Activated B cell treated with CpG ODN at 0.5 μM for 24 hours (primary cell): ENCODE data around the gene TPRN. TPM values are rescaled to one million over a fixed set of nuclear protein-coding genes. Genes with fewer than 3 reads are reported as not detected.

Experiments
- ATAC-seq: fragments of 200-7000 bp; cut with Tn5 transposase; one replicate; pipeline ENCODE4 v1.10.0; 2021; ENCODE audit warnings: low read depth, mild to moderate bottlenecking, moderate library complexity
- CTCF ChIA-PET: fragments of 350-600 bp; sonication (Branson Sonifier 250); formaldehyde crosslinking; loops from one replicate; lab custom pipeline; 2021; ENCODE audit warnings: antibody characterized with exemption; lab: Charles Lee
- POLR2A ChIA-PET: fragments of 350-600 bp; sonication (Branson Sonifier 250); formaldehyde crosslinking; loops from one replicate; lab custom pipeline; 2021; ENCODE audit warnings: antibody characterized with exemption; lab: Charles Lee
- DNase-seq: peaks from one replicate; pipeline ENCODE4 v3.0.0; 2022
- H3K27ac Mint-ChIP-seq: one replicate; pipeline ENCODE4 v1.8.0; 2020; ENCODE audit warnings: mixed read lengths
- H3K27me3 Mint-ChIP-seq: one replicate; pipeline ENCODE4 v1.8.0; 2021; ENCODE audit warnings: mixed read lengths
- H3K36me3 Mint-ChIP-seq: one replicate; pipeline ENCODE4 v1.8.0; 2021; ENCODE audit warnings: low read depth, mixed read lengths
- H3K4me1 Mint-ChIP-seq: one replicate; pipeline ENCODE4 v1.8.0; 2021; ENCODE audit warnings: mixed read lengths
- H3K4me3 Mint-ChIP-seq: one replicate; pipeline ENCODE4 v1.8.0; 2020; ENCODE audit warnings: mild to moderate bottlenecking, mixed read lengths
- H3K9me3 Mint-ChIP-seq: one replicate; pipeline ENCODE4 v1.8.0; 2020; ENCODE audit warnings: mixed read lengths
- intact Hi-C: fragments of 100-400 bp; cut with micrococcal nuclease; formaldehyde crosslinking; loops from one replicate; pipeline ENCODE4 v1.15.1; 2024
- total RNA-seq: library from RNA; stranded (reverse); gene quantifications from 2 replicates; pipeline ENCODE4 v1.2.3, GENCODE V29; 2022
- TF ChIP-seq, protein P1 (sequence below): fragments of 200-600 bp; IDR thresholded peaks from one replicate; pipeline ENCODE4 v1.8.0; 2022; ENCODE audit warnings: antibody characterized with exemption, mild to moderate bottlenecking

TPRN gene
- total RNA-seq, 1 donor from 2014 or later = 11.4 TPM

DNA sequence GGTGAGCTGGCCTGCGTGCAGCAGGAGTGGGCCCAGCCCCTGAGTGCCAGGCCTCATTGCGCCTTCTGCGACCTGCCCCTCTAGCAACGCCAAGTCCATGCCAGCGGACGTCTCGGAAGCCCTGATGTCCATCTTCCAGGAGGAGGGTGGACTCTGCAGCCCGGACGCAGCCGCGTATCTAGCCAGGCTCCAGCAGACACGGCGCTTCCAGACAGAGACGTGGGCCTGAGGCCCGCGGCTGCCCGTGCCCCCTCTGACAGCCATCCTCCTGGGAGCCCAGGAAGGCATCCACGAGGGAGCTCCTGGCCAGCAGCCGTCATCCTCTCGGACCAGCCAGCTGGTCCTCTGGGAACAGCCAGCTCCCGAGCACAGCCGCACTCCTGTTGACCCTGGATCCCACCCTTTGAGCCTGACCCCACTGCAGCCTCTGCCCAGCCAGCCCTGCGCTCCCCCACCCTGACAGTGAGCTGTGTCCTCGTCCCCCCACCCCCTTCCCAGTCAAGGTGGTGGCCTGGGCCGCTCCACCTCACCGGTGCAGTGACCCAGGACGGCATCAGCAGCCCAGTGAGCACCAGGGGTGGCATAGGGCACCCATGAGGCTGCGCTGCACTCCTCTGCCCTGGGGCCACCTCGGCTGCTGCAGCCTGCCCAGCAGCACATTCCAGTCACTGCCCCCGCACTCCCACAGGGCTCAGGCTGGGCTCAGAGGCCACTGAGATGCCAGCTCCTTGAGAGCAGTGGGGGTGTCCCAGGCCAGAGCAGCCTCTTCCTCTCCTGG, 15.8 kb upstream of the TPRN start:
- Mint-ChIP-seq H3K27me3 (no peaks in the 10 kb centered on the region), H3K9me3 (no peaks in the 10 kb centered on the region), H3K27ac (no peak overlapping the region), H3K4me1 (peaks cover 2% of the 10 kb centered on the region), H3K36me3 (peaks cover 6% of the 10 kb centered on the region), H3K4me3 (no peak overlapping the region)
- ATAC-seq (no peak), DNase-seq (no peak)
- TF ChIP-seq, protein P1, sequence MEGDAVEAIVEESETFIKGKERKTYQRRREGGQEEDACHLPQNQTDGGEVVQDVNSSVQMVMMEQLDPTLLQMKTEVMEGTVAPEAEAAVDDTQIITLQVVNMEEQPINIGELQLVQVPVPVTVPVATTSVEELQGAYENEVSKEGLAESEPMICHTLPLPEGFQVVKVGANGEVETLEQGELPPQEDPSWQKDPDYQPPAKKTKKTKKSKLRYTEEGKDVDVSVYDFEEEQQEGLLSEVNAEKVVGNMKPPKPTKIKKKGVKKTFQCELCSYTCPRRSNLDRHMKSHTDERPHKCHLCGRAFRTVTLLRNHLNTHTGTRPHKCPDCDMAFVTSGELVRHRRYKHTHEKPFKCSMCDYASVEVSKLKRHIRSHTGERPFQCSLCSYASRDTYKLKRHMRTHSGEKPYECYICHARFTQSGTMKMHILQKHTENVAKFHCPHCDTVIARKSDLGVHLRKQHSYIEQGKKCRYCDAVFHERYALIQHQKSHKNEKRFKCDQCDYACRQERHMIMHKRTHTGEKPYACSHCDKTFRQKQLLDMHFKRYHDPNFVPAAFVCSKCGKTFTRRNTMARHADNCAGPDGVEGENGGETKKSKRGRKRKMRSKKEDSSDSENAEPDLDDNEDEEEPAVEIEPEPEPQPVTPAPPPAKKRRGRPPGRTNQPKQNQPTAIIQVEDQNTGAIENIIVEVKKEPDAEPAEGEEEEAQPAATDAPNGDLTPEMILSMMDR = no peak
- ChIA-PET POLR2A (interaction anchor here (0.5 to 2.1 kb wide), 3 partner anchors 10 to 65 kb away, joined by 3 to 7 read pairs (median 3); partner anchors contain the start of gene TPRN), CTCF (no interaction called here)
- intact Hi-C loops = no loop called here

DNA sequence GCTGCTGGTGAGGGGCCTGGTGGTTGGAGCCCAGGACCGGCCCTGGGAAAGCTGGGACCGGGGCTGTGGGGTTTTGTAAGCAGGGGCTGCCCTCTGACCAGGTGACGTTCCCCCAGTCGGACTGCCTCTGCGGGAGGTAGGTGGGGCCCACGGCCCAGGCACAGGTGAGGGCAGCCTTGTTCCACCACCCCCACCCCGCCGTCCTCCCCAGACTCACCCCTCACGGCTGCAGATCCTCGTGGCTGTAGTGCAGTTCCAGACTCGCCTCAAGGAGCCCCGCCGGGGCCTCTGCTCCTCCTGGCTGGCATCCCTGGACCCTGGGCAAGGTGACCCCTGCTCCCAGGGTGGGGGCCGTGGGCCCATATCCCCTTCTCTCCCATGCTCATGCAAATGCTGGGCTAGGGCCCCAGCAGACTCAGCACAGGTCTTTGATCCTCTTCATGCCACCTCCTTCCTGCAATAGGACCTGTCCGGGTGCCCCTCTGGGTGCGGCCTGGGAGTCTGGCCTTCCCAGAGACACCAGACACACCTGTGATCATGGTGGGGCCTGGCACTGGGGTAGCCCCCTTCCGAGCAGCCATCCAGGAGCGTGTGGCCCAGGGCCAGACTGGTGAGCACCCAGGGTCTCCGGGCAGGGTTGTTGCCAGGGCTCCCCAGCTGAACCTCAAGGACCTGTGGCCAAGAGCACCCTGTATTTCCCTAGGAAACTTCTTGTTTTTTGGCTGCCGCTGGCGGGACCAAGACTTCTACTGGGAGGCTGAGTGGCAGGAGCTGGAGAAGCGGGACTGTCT, 14.8 kb upstream of the TPRN start:
- Mint-ChIP-seq H3K4me3 (no peak overlapping the region), H3K27ac (no peak overlapping the region), H3K27me3 (no peaks in the 10 kb centered on the region), H3K9me3 (no peaks in the 10 kb centered on the region), H3K36me3 (peaks cover 6% of the 10 kb centered on the region), H3K4me1 (no peaks in the 10 kb centered on the region)
- TF ChIP-seq, protein P1 = no peak
- ATAC-seq (no peak), DNase-seq (no peak)
- POLR2A ChIA-PET = interaction anchor here (0.6 to 2.2 kb wide), 3 partner anchors 7 to 499 kb away, joined by 7 to 11 read pairs (median 10); partner anchors contain the start of gene RNF208
- intact Hi-C loops = no loop called here
- CTCF ChIA-PET = no interaction called here

DNA sequence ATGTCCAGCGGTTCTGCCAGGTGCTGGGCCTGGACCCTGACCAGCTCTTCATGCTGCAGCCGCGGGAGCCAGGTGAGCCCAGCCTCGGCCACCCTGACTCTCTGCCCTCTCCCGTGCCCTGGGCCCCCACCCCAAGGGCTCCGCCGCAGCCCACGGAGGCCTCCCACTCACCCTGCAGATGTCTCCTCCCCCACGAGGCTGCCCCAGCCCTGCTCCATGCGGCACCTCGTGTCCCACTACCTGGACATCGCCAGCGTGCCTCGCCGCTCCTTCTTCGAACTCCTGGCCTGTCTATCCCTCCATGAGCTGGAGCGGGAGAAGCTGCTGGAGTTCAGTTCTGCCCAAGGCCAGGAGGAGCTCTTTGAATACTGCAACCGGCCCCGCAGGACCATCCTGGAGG, 14.1 kb upstream of the TPRN start:
- TF ChIP-seq, protein P1 = no peak
- H3K4me1 Mint-ChIP-seq = no peaks in the 10 kb centered on the region
- H3K27me3 Mint-ChIP-seq = no peaks in the 10 kb centered on the region
- intact Hi-C loops = no loop called here
- no peak overlapping the region for H3K27ac Mint-ChIP-seq
- ATAC-seq (no peak), DNase-seq (no peak)
- POLR2A ChIA-PET = interaction anchor here (0.5 to 2.2 kb wide), 2 partner anchors 8 to 87 kb away, joined by 3 to 10 read pairs; partner anchors contain the start of gene RNF208
- no peak overlapping the region for H3K4me3 Mint-ChIP-seq
- H3K36me3 Mint-ChIP-seq = peaks cover 9% of the 10 kb centered on the region
- CTCF ChIA-PET = no interaction called here
- H3K9me3 Mint-ChIP-seq = no peaks in the 10 kb centered on the region

DNA sequence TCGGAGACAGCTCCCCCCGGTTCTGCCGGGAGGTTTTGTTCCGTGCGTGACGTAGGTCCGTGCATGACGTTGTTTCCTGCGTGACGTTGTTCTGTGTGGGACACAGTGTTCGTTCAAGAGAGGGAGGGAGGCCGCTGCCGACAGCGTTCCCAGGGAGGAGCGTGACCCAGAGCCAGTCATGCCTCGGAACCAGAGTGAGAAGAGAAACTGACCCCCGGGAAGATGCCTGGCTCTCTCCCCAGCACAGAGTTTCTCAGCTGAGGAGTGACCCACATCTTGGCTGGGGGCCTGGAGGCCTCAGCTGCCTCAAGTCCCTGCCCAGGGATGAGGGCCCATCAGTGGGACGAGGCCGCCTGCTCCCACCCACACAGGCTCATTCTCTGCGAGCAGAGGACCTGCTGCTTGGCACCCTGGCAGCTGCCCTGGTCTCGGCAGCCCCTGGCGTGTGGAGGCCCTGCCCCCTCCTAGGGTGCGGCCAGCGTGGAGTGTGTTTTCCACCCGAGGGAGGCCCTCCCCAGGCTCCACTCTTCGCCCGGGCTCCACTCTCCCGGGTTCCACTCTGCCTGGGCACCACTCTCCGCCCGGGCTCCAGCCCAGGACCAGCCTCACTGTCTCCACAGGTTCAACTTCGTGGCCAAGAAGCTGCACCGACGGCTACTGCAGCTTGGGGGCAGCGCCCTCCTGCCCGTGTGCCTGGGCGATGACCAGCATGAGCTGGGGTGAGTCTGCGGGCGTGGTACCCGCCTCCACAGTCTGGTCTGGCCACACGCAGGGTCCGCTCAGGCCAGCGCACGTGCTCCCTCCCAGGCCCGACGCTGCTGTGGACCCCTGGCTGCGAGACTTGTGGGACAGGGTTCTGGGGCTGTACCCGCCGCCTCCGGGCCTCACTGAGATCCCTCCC, 12.9 kb upstream of the TPRN start:
- TF ChIP-seq, protein P1 = no peak
- no peak overlapping the region for H3K4me3 Mint-ChIP-seq
- no peaks in the 10 kb centered on the region for H3K27me3 Mint-ChIP-seq
- ATAC-seq = no peak
- intact Hi-C loops = no loop called here
- H3K27ac Mint-ChIP-seq = no peak overlapping the region
- POLR2A ChIA-PET = interaction anchor here (2.2 kb wide), 1 partner anchor 9 kb away, joined by 10 read pairs; the partner anchor contains the start of gene RNF208
- DNase-seq = no peak
- H3K4me1 Mint-ChIP-seq = no peaks in the 10 kb centered on the region
- peaks cover 16% of the 10 kb centered on the region for H3K36me3 Mint-ChIP-seq
- CTCF ChIA-PET = no interaction called here
- H3K9me3 Mint-ChIP-seq = no peaks in the 10 kb centered on the region
